HepG2 (cell line): ENCODE data around the gene SLCO2B1. TPM values are rescaled to one million over a fixed set of nuclear protein-coding genes. Genes with fewer than 3 reads are reported as not detected.
A peak's percentile ranks its signal among the peaks of the same experiment; 100 is the strongest.

ENCODE experiments used
- ARNT ChIP-seq: fragments of 450-650 bp; IDR thresholded peaks from 2 replicates; pipeline ENCODE4 v1.6.1; 2017
- ARNTL ChIP-seq: sonication (generic); formaldehyde crosslinking; IDR thresholded peaks from 2 replicates; pipeline ENCODE4 v1.4.0; 2020; ENCODE audit warnings: mild to moderate bottlenecking, missing genetic modification reagents
- ELF4 ChIP-seq: sonication (generic); formaldehyde crosslinking; IDR thresholded peaks from 2 replicates; pipeline ENCODE4 v1.5.0; 2020; ENCODE audit warnings: missing genetic modification reagents, mild to moderate bottlenecking, moderate library complexity, borderline replicate concordance
- HHEX ChIP-seq: IDR thresholded peaks from 2 replicates; pipeline ENCODE4 v1.6.1; 2016; ENCODE audit warnings: control low read depth
- LCORL ChIP-seq, 2 experiments: fragments of 450-650 bp in 1 of 2; sonication (generic) in 1 of 2; formaldehyde crosslinking in 1 of 2; IDR thresholded peaks; 2 replicates each; pipeline versions ENCODE4 v1.5.0 to v1.6.1; 2017 to 2020; ENCODE audit warnings: antibody characterized with exemption in 1 of 2, missing genetic modification reagents in 1 of 2
- MIER3 ChIP-seq: IDR thresholded peaks from 2 replicates; pipeline ENCODE4 v1.6.1; 2016; ENCODE audit warnings: missing compliant biosample characterization, borderline replicate concordance
- NCOA1 ChIP-seq: sonication (generic); formaldehyde crosslinking; IDR thresholded peaks from 2 replicates; pipeline ENCODE4 v1.9.0; 2021; ENCODE audit warnings: missing genetic modification reagents
- NFIC ChIP-seq: IDR thresholded peaks from 2 replicates; pipeline ENCODE4 v1.6.1; 2012; ENCODE audit warnings: mild to moderate bottlenecking, low read length, inconsistent platforms
- RCOR2 ChIP-seq: IDR thresholded peaks from 2 replicates; pipeline ENCODE4 v1.6.1; 2016; ENCODE audit warnings: missing biosample characterization, missing genetic modification reagents
- REXO4 ChIP-seq: sonication (generic); formaldehyde crosslinking; IDR thresholded peaks from 2 replicates; pipeline ENCODE4 v1.8.0; 2022; ENCODE audit warnings: missing genetic modification reagents, mild to moderate bottlenecking, borderline replicate concordance
- SRF ChIP-seq: IDR thresholded peaks from 2 replicates; pipeline ENCODE4 v1.6.1; 2011; ENCODE audit warnings: mild to moderate bottlenecking, low read depth, low read length, moderate library complexity
- ZBTB8A ChIP-seq: sonication (generic); formaldehyde crosslinking; IDR thresholded peaks from 2 replicates; pipeline ENCODE4 v1.4.0; 2020; ENCODE audit warnings: mild to moderate bottlenecking, low read depth, missing genetic modification reagents, borderline replicate concordance
- ZNF12 ChIP-seq: sonication (generic); formaldehyde crosslinking; IDR thresholded peaks from 2 replicates; pipeline ENCODE4 v1.5.0; 2020; ENCODE audit warnings: missing genetic modification reagents
- ZNF124 ChIP-seq: sonication (generic); formaldehyde crosslinking; IDR thresholded peaks from 2 replicates; pipeline ENCODE4 v1.4.0; 2020; ENCODE audit warnings: missing genetic modification reagents
- ZNF746 ChIP-seq: sonication (generic); formaldehyde crosslinking; IDR thresholded peaks from 2 replicates; pipeline ENCODE4 v1.8.0; 2022; ENCODE audit warnings: mild to moderate bottlenecking, missing genetic modification reagents
- polyA plus RNA-seq, 8 experiments: library from polyadenylated mRNA; depleted of rRNA in 3 of 8; stranded (reverse) in 7 of 8; unstranded in 1 of 8; fragments of >200 nt; fragmentation: Illumina TruSeq in 4 of 8; extraction: Trizol in 4 of 8; gene quantifications; 2 replicates each; pipeline versions ENCODE4 v1.2.1 to v1.2.3, GENCODE V29; 2011 to 2016; ENCODE audit warnings: low read depth in 4 of 8, missing spikeins in 1 of 8, mixed read lengths in 1 of 8; ENCODE audit not compliant: insufficient read depth in 1 of 8
- total RNA-seq, 5 experiments: library from RNA; depleted of rRNA; stranded (reverse); fragments of >200 nt; fragmentation: Illumina TruSeq; extraction: Trizol; gene quantifications; 2 replicates each; pipeline ENCODE4 v1.2.3, GENCODE V29; 2016; ENCODE audit warnings: low read depth in 1 of 5
- TF ChIP-seq, protein P1 (sequence below): sonication (generic); formaldehyde crosslinking; IDR thresholded peaks from 2 replicates; pipeline ENCODE4 v1.4.0; 2020; ENCODE audit warnings: mild to moderate bottlenecking, missing genetic modification reagents
- TF ChIP-seq, protein P2 (sequence below): sonication (generic); formaldehyde crosslinking; IDR thresholded peaks from 2 replicates; pipeline ENCODE4 v1.8.1; 2023; ENCODE audit warnings: mild to moderate bottlenecking, missing genetic modification reagents
- TF ChIP-seq, protein P3 (sequence below): sonication (generic); formaldehyde crosslinking; conservative IDR thresholded peaks from 2 replicates; pipeline ENCODE4 v1.5.0; 2020; ENCODE audit warnings: missing genetic modification reagents
- TF ChIP-seq, protein P4 (sequence below): sonication (generic); formaldehyde crosslinking; IDR thresholded peaks from 2 replicates; pipeline ENCODE4 v1.5.0; 2020; ENCODE audit warnings: mild to moderate bottlenecking, missing genetic modification reagents

Gene SLCO2B1
- total and polyA plus RNA-seq, 2 of the 13 experiments (the other 11 are each of a cell fraction or from before 2014, with no cell fraction given): 15.3 to 19.8 TPM

DNA sequence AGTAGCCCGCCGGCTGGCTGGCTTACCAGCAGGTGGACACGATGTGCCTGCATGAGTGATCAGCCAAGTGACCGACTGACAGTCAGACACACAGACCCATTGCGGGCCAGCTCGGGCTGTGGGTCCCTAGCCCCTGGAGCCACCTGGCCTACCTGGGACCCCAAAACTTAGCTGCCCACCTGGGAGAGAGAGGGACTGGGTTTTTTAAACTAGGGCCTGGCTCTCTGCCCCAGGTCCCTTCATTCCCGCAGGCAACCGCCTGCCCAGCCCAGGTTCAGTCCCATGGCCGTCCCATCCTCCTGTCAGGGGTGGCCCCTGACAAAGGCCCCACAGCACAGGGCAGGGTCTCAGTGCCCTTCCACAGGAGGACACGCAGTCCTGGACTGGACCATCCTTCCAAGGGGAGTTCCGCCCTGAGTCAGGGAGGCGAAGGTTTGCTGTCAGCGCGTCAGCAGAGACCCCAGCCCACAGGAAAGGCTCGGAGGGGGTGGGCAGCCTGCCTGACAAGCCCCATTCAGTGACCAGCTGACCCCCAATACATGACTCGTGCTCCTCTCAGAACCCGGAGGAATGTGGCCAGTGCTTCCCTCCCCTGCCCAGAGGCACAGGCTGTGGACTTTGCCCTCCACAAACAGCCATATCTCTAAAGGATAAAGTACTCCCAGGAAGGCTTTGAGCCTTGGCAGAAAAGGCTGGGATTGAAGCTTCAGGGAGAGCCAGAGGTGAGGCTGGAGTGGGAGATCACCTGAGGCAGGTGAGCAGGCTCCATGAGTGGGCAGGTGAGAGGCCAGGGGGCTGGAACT, 8.4 kb downstream of the SLCO2B1 start (continued):
- TF ChIP-seq LCORL (IDR thresholded peaks at IDR 0.05): no peak
- peak; percentile 87 for TF ChIP-seq LCORL (CRISPR knock-in tag; IDR thresholded peaks at IDR 0.05)
- TF ChIP-seq, protein P1, sequence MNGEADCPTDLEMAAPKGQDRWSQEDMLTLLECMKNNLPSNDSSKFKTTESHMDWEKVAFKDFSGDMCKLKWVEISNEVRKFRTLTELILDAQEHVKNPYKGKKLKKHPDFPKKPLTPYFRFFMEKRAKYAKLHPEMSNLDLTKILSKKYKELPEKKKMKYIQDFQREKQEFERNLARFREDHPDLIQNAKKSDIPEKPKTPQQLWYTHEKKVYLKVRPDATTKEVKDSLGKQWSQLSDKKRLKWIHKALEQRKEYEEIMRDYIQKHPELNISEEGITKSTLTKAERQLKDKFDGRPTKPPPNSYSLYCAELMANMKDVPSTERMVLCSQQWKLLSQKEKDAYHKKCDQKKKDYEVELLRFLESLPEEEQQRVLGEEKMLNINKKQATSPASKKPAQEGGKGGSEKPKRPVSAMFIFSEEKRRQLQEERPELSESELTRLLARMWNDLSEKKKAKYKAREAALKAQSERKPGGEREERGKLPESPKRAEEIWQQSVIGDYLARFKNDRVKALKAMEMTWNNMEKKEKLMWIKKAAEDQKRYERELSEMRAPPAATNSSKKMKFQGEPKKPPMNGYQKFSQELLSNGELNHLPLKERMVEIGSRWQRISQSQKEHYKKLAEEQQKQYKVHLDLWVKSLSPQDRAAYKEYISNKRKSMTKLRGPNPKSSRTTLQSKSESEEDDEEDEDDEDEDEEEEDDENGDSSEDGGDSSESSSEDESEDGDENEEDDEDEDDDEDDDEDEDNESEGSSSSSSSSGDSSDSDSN (CRISPR knock-in tag): peak; percentile 23; the same call in 1 of the 2 replicates
- TF ChIP-seq NCOA1 (CRISPR knock-in tag): no peak
- TF ChIP-seq SRF: no peak
- TF ChIP-seq, protein P2, sequence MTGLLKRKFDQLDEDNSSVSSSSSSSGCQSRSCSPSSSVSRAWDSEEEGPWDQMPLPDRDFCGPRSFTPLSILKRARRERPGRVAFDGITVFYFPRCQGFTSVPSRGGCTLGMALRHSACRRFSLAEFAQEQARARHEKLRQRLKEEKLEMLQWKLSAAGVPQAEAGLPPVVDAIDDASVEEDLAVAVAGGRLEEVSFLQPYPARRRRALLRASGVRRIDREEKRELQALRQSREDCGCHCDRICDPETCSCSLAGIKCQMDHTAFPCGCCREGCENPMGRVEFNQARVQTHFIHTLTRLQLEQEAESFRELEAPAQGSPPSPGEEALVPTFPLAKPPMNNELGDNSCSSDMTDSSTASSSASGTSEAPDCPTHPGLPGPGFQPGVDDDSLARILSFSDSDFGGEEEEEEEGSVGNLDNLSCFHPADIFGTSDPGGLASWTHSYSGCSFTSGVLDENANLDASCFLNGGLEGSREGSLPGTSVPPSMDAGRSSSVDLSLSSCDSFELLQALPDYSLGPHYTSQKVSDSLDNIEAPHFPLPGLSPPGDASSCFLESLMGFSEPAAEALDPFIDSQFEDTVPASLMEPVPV (CRISPR knock-in tag): no peak
- TF ChIP-seq ARNT: no peak
- 0 out of 2 replicates have a peak, but pooled peaks have one; percentile 67 for TF ChIP-seq MIER3 (CRISPR knock-in tag)
- peak; percentile 63; the same call in 1 of the 2 replicates for TF ChIP-seq RCOR2
- TF ChIP-seq, protein P3, sequence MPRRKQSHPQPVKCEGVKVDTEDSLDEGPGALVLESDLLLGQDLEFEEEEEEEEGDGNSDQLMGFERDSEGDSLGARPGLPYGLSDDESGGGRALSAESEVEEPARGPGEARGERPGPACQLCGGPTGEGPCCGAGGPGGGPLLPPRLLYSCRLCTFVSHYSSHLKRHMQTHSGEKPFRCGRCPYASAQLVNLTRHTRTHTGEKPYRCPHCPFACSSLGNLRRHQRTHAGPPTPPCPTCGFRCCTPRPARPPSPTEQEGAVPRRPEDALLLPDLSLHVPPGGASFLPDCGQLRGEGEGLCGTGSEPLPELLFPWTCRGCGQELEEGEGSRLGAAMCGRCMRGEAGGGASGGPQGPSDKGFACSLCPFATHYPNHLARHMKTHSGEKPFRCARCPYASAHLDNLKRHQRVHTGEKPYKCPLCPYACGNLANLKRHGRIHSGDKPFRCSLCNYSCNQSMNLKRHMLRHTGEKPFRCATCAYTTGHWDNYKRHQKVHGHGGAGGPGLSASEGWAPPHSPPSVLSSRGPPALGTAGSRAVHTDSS (CRISPR knock-in tag): 0 out of 2 replicates have a peak, but pooled peaks have one; percentile 56
- no peak; the same call in 1 of the 2 replicates for TF ChIP-seq ZNF12 (CRISPR knock-in tag)
- TF ChIP-seq ZNF124: no peak
- no peak for TF ChIP-seq ELF4 (CRISPR knock-in tag)
- TF ChIP-seq HHEX: no peak
- no peak for TF ChIP-seq NFIC
- TF ChIP-seq, protein P4, sequence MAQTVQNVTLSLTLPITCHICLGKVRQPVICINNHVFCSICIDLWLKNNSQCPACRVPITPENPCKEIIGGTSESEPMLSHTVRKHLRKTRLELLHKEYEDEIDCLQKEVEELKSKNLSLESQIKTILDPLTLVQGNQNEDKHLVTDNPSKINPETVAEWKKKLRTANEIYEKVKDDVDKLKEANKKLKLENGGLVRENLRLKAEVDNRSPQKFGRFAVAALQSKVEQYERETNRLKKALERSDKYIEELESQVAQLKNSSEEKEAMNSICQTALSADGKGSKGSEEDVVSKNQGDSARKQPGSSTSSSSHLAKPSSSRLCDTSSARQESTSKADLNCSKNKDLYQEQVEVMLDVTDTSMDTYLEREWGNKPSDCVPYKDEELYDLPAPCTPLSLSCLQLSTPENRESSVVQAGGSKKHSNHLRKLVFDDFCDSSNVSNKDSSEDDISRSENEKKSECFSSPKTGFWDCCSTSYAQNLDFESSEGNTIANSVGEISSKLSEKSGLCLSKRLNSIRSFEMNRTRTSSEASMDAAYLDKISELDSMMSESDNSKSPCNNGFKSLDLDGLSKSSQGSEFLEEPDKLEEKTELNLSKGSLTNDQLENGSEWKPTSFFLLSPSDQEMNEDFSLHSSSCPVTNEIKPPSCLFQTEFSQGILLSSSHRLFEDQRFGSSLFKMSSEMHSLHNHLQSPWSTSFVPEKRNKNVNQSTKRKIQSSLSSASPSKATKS (CRISPR knock-in tag): no peak
- TF ChIP-seq REXO4 (CRISPR knock-in tag): no peak
- TF ChIP-seq ARNTL (CRISPR knock-in tag): peak; percentile 65; the same call in 1 of the 2 replicates
- peak; percentile 56; the same call in 1 of the 2 replicates for TF ChIP-seq ZNF746 (CRISPR knock-in tag)
- TF ChIP-seq ZBTB8A (CRISPR knock-in tag): no peak
